ENCODE results near the gene OGFOD3. TPM values are rescaled to one million over a fixed set of nuclear protein-coding genes. Genes with fewer than 3 reads are reported as not detected.
A peak's percentile ranks its signal among the peaks of the same experiment; 100 is the strongest.

Gene OGFOD3
- total RNA-seq, 1 experiment from 2014 or later, result 53.6 TPM

DNA sequence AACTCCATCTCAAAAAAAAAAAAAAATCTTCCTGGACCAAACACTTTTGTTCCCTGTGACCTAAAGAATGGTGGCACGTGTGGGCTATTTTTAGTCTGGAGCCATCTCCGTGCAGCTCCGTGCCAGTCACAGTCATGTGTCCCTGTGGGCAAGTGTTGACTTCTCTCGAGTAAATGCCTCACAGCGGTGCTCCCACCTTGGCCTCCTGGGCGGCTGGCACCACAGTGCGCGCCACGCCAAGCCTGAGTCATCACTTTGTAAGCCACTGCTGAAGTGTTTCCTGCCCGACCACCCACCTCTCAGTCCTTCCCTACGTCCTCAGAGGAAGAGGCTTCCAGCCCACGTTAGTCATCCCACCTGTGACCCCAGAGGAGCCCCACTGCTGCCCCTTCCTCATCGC, 11.1 kb downstream of the OGFOD3 start:
- intact Hi-C loops (cut with micrococcal nuclease), result no loop called here
- peak overlapping the region in 1 of 2 experiments; percentile 2; a peak in 1 of 4 replicates for H3K4me3 ChIP-seq (replicated peaks in 1 of 2; ENCODE audit: low read depth in 1 of 2, low read length in 2 of 2)
- ATAC-seq (peak; percentile 78), DNase-seq (ENCODE audit: low read depth, low spot score) (no peak)
- POLR2A ChIA-PET, result no interaction called here
- no peaks in the 10 kb centered on the region for H4K20me1 ChIP-seq (ENCODE audit: insufficient read depth)
- CTCF ChIA-PET, result no interaction called here
- no peak overlapping the region for H2AFZ ChIP-seq (ENCODE audit: low read depth, low read length, poor library complexity, severe bottlenecking)
- peak overlapping the region; percentile 32 for H3K9ac ChIP-seq (ENCODE audit: low read length)
- H3K9me3 ChIP-seq (ENCODE audit: control insufficient read depth in 1 of 2, insufficient read depth in 1 of 2, low read depth in 1 of 2, low read length in 2 of 2), result no peaks in the 10 kb centered on the region
- TF ChIP-seq ZFX (IDR thresholded peaks at IDR 0.05) (no peak), FOSL1 (IDR thresholded peaks at IDR 0.05; ENCODE audit: low read depth) (peak; percentile 57; the same call in 1 of the 2 replicates)
- TF ChIP-seq, protein P1, sequence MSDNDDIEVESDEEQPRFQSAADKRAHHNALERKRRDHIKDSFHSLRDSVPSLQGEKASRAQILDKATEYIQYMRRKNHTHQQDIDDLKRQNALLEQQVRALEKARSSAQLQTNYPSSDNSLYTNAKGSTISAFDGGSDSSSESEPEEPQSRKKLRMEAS (IDR thresholded peaks at IDR 0.05), result peak; percentile 61
- H3K36me3 ChIP-seq (ENCODE audit: control insufficient read depth in 1 of 2, insufficient read depth in 2 of 2, low read length in 2 of 2), result peaks cover 9 to 10% of the 10 kb centered on the region in 2 experiments; a peak in 2 of 4 replicates
- BruUV-seq (replicated peaks), result no TSS peak
- no peaks in the 10 kb centered on the region for H3K27me3 ChIP-seq (ENCODE audit: insufficient read depth, low read length)
- H3K79me2 ChIP-seq (ENCODE audit: insufficient read depth, low read length), result no peaks in the 10 kb centered on the region
- peaks cover 14 to 17% of the 10 kb centered on the region in 2 experiments for H3K4me1 ChIP-seq (ENCODE audit: control insufficient read depth in 1 of 2, insufficient read depth in 2 of 2, low read length in 2 of 2)
- H3K27ac ChIP-seq (ENCODE audit: low read depth, low read length), result peak overlapping the region; percentile 34
- H3K9me2 ChIP-seq (ENCODE audit: insufficient read depth), result no peaks in the 10 kb centered on the region
- RAD21 ChIA-PET (ENCODE audit: low non-redundant PET in 1 of 2, low total read pairs in 2 of 2, uncharacterized antibody in 2 of 2, unreplicated experiment in 2 of 2), result no interaction called here
- peak overlapping the region; percentile 50 for H3K4me2 ChIP-seq (ENCODE audit: low read length)

DNA sequence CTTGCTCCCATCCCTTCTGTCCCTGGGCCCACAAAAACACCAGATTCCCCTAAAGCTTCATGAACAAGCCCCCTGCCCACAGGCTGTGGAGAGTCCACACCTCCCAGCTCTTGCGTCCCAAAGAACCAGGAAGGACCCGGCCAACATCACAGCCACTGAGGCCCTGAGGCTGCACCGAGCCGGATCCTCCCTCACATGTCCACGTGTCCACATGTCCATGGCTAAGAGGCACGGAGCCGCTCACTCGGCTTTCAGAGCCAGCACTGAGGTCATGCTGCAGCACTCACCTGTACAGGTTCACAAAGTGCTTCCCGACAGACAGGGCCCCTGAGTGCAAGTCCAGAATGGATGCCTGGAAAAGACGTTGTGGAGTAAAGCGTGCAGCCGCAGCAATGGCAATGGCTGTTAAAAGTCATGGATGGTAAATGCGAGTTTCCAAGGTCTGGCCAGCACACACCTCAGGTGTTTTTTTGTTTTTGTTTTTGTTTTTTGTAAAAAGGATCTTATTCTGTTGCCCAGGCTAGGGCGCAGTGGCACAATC, 12.2 kb downstream of the OGFOD3 start:
- Histone ChIP-seq H3K9me2 (ENCODE audit: insufficient read depth) (no peaks in the 10 kb centered on the region), H3K4me3 (replicated peaks in 1 of 2; ENCODE audit: low read depth in 1 of 2, low read length in 2 of 2) (no peak overlapping the region), H4K20me1 (ENCODE audit: insufficient read depth) (no peaks in the 10 kb centered on the region), H3K27ac (ENCODE audit: low read depth, low read length) (no peak overlapping the region), H3K79me2 (ENCODE audit: insufficient read depth, low read length) (no peaks in the 10 kb centered on the region), H3K36me3 (ENCODE audit: control insufficient read depth in 1 of 2, insufficient read depth in 2 of 2, low read length in 2 of 2) (peaks cover 9 to 10% of the 10 kb centered on the region in 2 experiments; a peak in 2 of 4 replicates), H3K27me3 (ENCODE audit: insufficient read depth, low read length) (no peaks in the 10 kb centered on the region), H3K4me1 (ENCODE audit: control insufficient read depth in 1 of 2, insufficient read depth in 2 of 2, low read length in 2 of 2) (peaks cover 14 to 17% of the 10 kb centered on the region in 2 experiments), H2AFZ (ENCODE audit: low read depth, low read length, poor library complexity, severe bottlenecking) (no peak overlapping the region), H3K9me3 (ENCODE audit: control insufficient read depth in 1 of 2, insufficient read depth in 1 of 2, low read depth in 1 of 2, low read length in 2 of 2) (no peaks in the 10 kb centered on the region), H3K4me2 (ENCODE audit: low read length) (no peak overlapping the region), H3K9ac (ENCODE audit: low read length) (no peak overlapping the region)
- TF ChIP-seq EZH2 (IDR thresholded peaks at IDR 0.05) (no peak), SP1 (IDR thresholded peaks at IDR 0.05; ENCODE audit: low read depth) (no peak), EZH2phosphoT487 (IDR thresholded peaks at IDR 0.05; ENCODE audit: borderline replicate concordance) (no peak), CEBPB (IDR thresholded peaks at IDR 0.05; ENCODE audit: low read depth) (no peak), FOSL1 (IDR thresholded peaks at IDR 0.05; ENCODE audit: low read depth) (no peak)
- TF ChIP-seq, protein P2, sequence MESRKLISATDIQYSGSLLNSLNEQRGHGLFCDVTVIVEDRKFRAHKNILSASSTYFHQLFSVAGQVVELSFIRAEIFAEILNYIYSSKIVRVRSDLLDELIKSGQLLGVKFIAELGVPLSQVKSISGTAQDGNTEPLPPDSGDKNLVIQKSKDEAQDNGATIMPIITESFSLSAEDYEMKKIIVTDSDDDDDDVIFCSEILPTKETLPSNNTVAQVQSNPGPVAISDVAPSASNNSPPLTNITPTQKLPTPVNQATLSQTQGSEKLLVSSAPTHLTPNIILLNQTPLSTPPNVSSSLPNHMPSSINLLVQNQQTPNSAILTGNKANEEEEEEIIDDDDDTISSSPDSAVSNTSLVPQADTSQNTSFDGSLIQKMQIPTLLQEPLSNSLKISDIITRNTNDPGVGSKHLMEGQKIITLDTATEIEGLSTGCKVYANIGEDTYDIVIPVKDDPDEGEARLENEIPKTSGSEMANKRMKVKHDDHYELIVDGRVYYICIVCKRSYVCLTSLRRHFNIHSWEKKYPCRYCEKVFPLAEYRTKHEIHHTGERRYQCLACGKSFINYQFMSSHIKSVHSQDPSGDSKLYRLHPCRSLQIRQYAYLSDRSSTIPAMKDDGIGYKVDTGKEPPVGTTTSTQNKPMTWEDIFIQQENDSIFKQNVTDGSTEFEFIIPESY (IDR thresholded peaks at IDR 0.05; ENCODE audit: extremely low read depth, insufficient replicate concordance, low read length), result no peak
- no TSS peak for BruUV-seq (replicated peaks)
- intact Hi-C loops (cut with micrococcal nuclease), result no loop called here
- POLR2A ChIA-PET, result no interaction called here
- CTCF ChIA-PET, result no interaction called here
- RAD21 ChIA-PET (ENCODE audit: low non-redundant PET in 1 of 2, low total read pairs in 2 of 2, uncharacterized antibody in 2 of 2, unreplicated experiment in 2 of 2), result no interaction called here
- ATAC-seq, result no peak
- no peak for DNase-seq (ENCODE audit: low read depth, low spot score)

Measured in HCT116 (cell line).